GM23338 (cell line): Measurements from ENCODE around the gene AAR2. TPM values are rescaled to one million over a fixed set of nuclear protein-coding genes. Genes with fewer than 3 reads are reported as not detected.

Experiments
- ATAC-seq: fragments of 200-7000 bp; cut with Tn5 transposase; 3 replicates; pipeline ENCODE4 v1.9.1; 2020
- DNase-seq: peaks from one replicate; pipeline ENCODE4 v3.0.0-alpha.2; 2015; ENCODE audit warnings: low spot score
- H2AFZ ChIP-seq: fragments of 200-600 bp; sonication (generic); 2 replicates; pipeline ENCODE4 v1.8.0; 2016; ENCODE audit warnings: antibody characterized with exemption, mild to moderate bottlenecking, moderate library complexity
- H3F3A ChIP-seq: fragments of 200-600 bp; sonication (generic); replicated peaks from 2 replicates; pipeline ENCODE4 v1.8.0; 2017; ENCODE audit warnings: antibody characterized with exemption, mixed run types, low read depth
- H3K27ac ChIP-seq: fragments of 200-600 bp; sonication (generic); 2 replicates; pipeline ENCODE4 v1.6.1; 2016; ENCODE audit warnings: low read depth
- H3K27me3 ChIP-seq: fragments of 200-600 bp; sonication (generic); 2 replicates; pipeline ENCODE4 v1.8.0; 2016; ENCODE audit warnings: mild to moderate bottlenecking, mixed run types, moderate library complexity; ENCODE audit not compliant: insufficient read depth
- H3K36me3 ChIP-seq: fragments of 200-600 bp; sonication (generic); 2 replicates; pipeline ENCODE4 v1.8.0; 2016; ENCODE audit warnings: mild to moderate bottlenecking; ENCODE audit not compliant: insufficient read depth
- H3K4me1 ChIP-seq: fragments of 200-600 bp; sonication (generic); 2 replicates; pipeline ENCODE4 v1.8.0; 2016; ENCODE audit warnings: mild to moderate bottlenecking, moderate library complexity; ENCODE audit not compliant: insufficient read depth
- H3K4me2 ChIP-seq: fragments of 200-600 bp; sonication (generic); 2 replicates; pipeline ENCODE4 v1.7.1; 2017; ENCODE audit warnings: mixed run types
- H3K4me3 ChIP-seq: fragments of 200-600 bp; sonication (generic); 2 replicates; pipeline ENCODE4 v1.6.1; 2016; ENCODE audit warnings: mixed run types
- H3K79me2 ChIP-seq: fragments of 200-600 bp; sonication (generic); replicated peaks from 2 replicates; pipeline ENCODE4 v1.8.0; 2017; ENCODE audit warnings: mild to moderate bottlenecking; ENCODE audit not compliant: insufficient read depth
- H3K9me2 ChIP-seq: fragments of 200-600 bp; sonication (generic); 2 replicates; pipeline ENCODE4 v1.8.0; 2017; ENCODE audit not compliant: insufficient read depth
- H4K20me1 ChIP-seq: fragments of 200-600 bp; sonication (generic); replicated peaks from 2 replicates; pipeline ENCODE4 v1.8.0; 2017; ENCODE audit warnings: mild to moderate bottlenecking; ENCODE audit not compliant: insufficient read depth
- H3K27ac Mint-ChIP-seq: 2 replicates; pipeline ENCODE4 v1.8.0; 2020; ENCODE audit warnings: inconsistent platforms, mild to moderate bottlenecking, moderate library complexity, mixed read lengths
- H3K27me3 Mint-ChIP-seq: 3 replicates; pipeline ENCODE4 v1.8.0; 2022; ENCODE audit warnings: low read depth, mild to moderate bottlenecking, moderate library complexity, mixed read lengths, inconsistent platforms; ENCODE audit not compliant: insufficient read depth, poor library complexity
- H3K36me3 Mint-ChIP-seq: 3 replicates; pipeline ENCODE4 v1.8.0; 2021; ENCODE audit warnings: low read depth, mild to moderate bottlenecking, inconsistent platforms, moderate library complexity, mixed read lengths
- H3K4me1 Mint-ChIP-seq: 3 replicates; pipeline ENCODE4 v1.8.0; 2020; ENCODE audit warnings: mild to moderate bottlenecking, inconsistent platforms, mixed read lengths
- H3K4me3 Mint-ChIP-seq: 3 replicates; pipeline ENCODE4 v1.8.0; 2021; ENCODE audit warnings: moderate library complexity, mild to moderate bottlenecking, inconsistent platforms, mixed read lengths
- H3K9me3 Mint-ChIP-seq: 3 replicates; pipeline ENCODE4 v1.8.0; 2020; ENCODE audit warnings: moderate library complexity, mild to moderate bottlenecking, inconsistent platforms, mixed read lengths
- CREB1 ChIP-seq: fragments of 250-450 bp; sonication (Bioruptor Pico); IDR thresholded peaks from 2 replicates; pipeline ENCODE4 v1.5.0; 2020; ENCODE audit warnings: low read depth, mild to moderate bottlenecking, moderate library complexity
- CTCF ChIP-seq, 2 experiments: fragments of 200-600 bp in 1 of 2; sonication (generic) in 1 of 2; conservative IDR thresholded peaks; 2 replicates each; pipeline versions ENCODE4 v1.5.1 to v1.6.1; 2016 to 2017; ENCODE audit warnings: antibody characterized with exemption in 2 of 2, low read depth in 2 of 2, mild to moderate bottlenecking in 2 of 2, moderate library complexity in 1 of 2
- ETS1 ChIP-seq: IDR thresholded peaks from 2 replicates; pipeline ENCODE4 v1.6.1; 2016; ENCODE audit warnings: antibody characterized with exemption
- EZH2 ChIP-seq: fragments of 200-600 bp; sonication (generic); IDR thresholded peaks from one replicate; pipeline ENCODE4 v1.8.0; 2017; ENCODE audit warnings: antibody characterized with exemption, mild to moderate bottlenecking, low read depth; ENCODE audit not compliant: unreplicated experiment
- EZH2phosphoT487 ChIP-seq: fragments of 200-600 bp; sonication (generic); IDR thresholded peaks from one replicate; pipeline ENCODE4 v1.8.1; 2018; ENCODE audit warnings: antibody characterized with exemption; ENCODE audit not compliant: unreplicated experiment
- JUNB ChIP-seq: IDR thresholded peaks from one replicate; pipeline ENCODE4 v1.6.1; 2016; ENCODE audit warnings: antibody characterized with exemption; ENCODE audit not compliant: unreplicated experiment
- NANOG ChIP-seq: IDR thresholded peaks from 2 replicates; pipeline ENCODE4 v1.6.1; 2016; ENCODE audit warnings: antibody characterized with exemption, borderline replicate concordance
- POLR2AphosphoS5 ChIP-seq: IDR thresholded peaks from 2 replicates; pipeline ENCODE4 v1.6.1; 2016; ENCODE audit warnings: antibody characterized with exemption, low read depth
- REST ChIP-seq: IDR thresholded peaks from one replicate; pipeline ENCODE4 v1.6.1; 2018; ENCODE audit warnings: antibody characterized with exemption; ENCODE audit not compliant: unreplicated experiment
- STAT1 ChIP-seq: IDR thresholded peaks from one replicate; pipeline ENCODE4 v1.6.1; 2016; ENCODE audit warnings: antibody characterized with exemption; ENCODE audit not compliant: unreplicated experiment
- ZNF114 ChIP-seq: fragments of 250-450 bp; sonication (Bioruptor Pico); IDR thresholded peaks from 2 replicates; pipeline ENCODE4 v1.5.0; 2020; ENCODE audit warnings: mild to moderate bottlenecking, moderate library complexity
- ZNF331 ChIP-seq: fragments of 250-450 bp; sonication (Bioruptor Pico); IDR thresholded peaks from 2 replicates; pipeline ENCODE4 v1.5.0; 2020; ENCODE audit warnings: low read depth, mild to moderate bottlenecking, moderate library complexity
- ZNF462 ChIP-seq: fragments of 250-450 bp; sonication (Bioruptor Pico); IDR thresholded peaks from 2 replicates; pipeline ENCODE4 v1.5.0; 2020; ENCODE audit warnings: mild to moderate bottlenecking, moderate library complexity
- polyA plus RNA-seq: library from polyadenylated mRNA; unstranded; fragments of >200 nt; fragmentation: Nextera tagmentation; extraction: Ambion mirVana; gene quantifications from 2 replicates; pipeline ENCODE4 v1.2.1, GENCODE V29; 2016
- total RNA-seq: library from RNA; depleted of rRNA; stranded (reverse); fragments of >200 nt; shearing (Covaris generic); gene quantifications from 2 replicates; pipeline ENCODE4 v1.2.3, GENCODE V29; 2014

AAR2 gene
- total and polyA plus RNA-seq, 2 experiments from 2014 or later = 15.8 to 32.6 TPM

- no peak overlapping the region for H3K4me3 Mint-ChIP-seq
- no peaks in the 10 kb centered on the region; the same call in 2 of the 3 replicates for H3K36me3 Mint-ChIP-seq
These were observed 39.6 kb upstream of the AAR2 start for GRCh38 chr20:36196676-36197075.

More at GRCh38 chr20:36196676-36197075, 39.6 kb upstream of the AAR2 start:
- H3K27ac ChIP-seq = no peak overlapping the region
- H3K36me3 ChIP-seq = no peaks in the 10 kb centered on the region; the same call in 1 of the 2 replicates
- DNase-seq (no peak), ATAC-seq (no peak)
- H3K9me2 ChIP-seq = no peaks in the 10 kb centered on the region
- Mint-ChIP-seq H3K27me3 (peaks cover 1% of the 10 kb centered on the region), H3K4me1 (peaks cover 2% of the 10 kb centered on the region; the same call in 1 of the 3 replicates), H3K9me3 (no peaks in the 10 kb centered on the region), H3K27ac (no peak overlapping the region)
- H3K79me2 ChIP-seq = no peaks in the 10 kb centered on the region
- TF ChIP-seq ZNF114 (CRISPR knock-in tag) (no peak), NANOG (no peak), EZH2 (no peak), EZH2phosphoT487 (no peak), REST (no peak), CREB1 (CRISPR knock-in tag) (no peak), POLR2AphosphoS5 (no peak), ETS1 (no peak), CTCF (conservative IDR thresholded peaks at IDR 0.05; ENCODE audit: low read depth in 2 of 2) (no peak), STAT1 (no peak), ZNF462 (CRISPR knock-in tag) (no peak), JUNB (no peak), ZNF331 (CRISPR knock-in tag) (no peak)
- H3K27me3 ChIP-seq = no peaks in the 10 kb centered on the region
- H2AFZ ChIP-seq = no peak overlapping the region
- H3K4me2 ChIP-seq = no peak overlapping the region
- no peaks in the 10 kb centered on the region for H3F3A ChIP-seq
- H3K4me1 ChIP-seq = no peaks in the 10 kb centered on the region
- no peak overlapping the region for H3K4me3 ChIP-seq
- no peaks in the 10 kb centered on the region for H4K20me1 ChIP-seq
